ENCODE measurements around the gene FOXP1.

- TF ChIP-seq, protein P1, sequence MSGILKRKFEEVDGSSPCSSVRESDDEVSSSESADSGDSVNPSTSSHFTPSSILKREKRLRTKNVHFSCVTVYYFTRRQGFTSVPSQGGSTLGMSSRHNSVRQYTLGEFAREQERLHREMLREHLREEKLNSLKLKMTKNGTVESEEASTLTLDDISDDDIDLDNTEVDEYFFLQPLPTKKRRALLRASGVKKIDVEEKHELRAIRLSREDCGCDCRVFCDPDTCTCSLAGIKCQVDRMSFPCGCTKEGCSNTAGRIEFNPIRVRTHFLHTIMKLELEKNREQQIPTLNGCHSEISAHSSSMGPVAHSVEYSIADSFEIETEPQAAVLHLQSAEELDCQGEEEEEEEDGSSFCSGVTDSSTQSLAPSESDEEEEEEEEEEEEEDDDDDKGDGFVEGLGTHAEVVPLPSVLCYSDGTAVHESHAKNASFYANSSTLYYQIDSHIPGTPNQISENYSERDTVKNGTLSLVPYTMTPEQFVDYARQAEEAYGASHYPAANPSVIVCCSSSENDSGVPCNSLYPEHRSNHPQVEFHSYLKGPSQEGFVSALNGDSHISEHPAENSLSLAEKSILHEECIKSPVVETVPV (CRISPR knock-in tag; IDR thresholded peaks at IDR 0.05): no peak
- TF ChIP-seq RARB (CRISPR knock-in tag; IDR thresholded peaks at IDR 0.05) (no peak), TOX (CRISPR knock-in tag; IDR thresholded peaks at IDR 0.05; ENCODE audit: borderline replicate concordance) (no peak), ZFP30 (CRISPR knock-in tag; IDR thresholded peaks at IDR 0.05) (no peak)
- TF ChIP-seq, protein P2, sequence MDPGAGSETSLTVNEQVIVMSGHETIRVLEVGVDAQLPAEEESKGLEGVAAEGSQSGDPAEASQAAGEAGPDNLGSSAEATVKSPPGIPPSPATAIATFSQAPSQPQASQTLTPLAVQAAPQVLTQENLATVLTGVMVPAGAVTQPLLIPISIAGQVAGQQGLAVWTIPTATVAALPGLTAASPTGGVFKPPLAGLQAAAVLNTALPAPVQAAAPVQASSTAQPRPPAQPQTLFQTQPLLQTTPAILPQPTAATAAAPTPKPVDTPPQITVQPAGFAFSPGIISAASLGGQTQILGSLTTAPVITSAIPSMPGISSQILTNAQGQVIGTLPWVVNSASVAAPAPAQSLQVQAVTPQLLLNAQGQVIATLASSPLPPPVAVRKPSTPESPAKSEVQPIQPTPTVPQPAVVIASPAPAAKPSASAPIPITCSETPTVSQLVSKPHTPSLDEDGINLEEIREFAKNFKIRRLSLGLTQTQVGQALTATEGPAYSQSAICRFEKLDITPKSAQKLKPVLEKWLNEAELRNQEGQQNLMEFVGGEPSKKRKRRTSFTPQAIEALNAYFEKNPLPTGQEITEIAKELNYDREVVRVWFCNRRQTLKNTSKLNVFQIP (CRISPR knock-in tag; IDR thresholded peaks at IDR 0.05; ENCODE audit: borderline replicate concordance, low read depth): no peak
These were observed 36.7 kb downstream of the FOXP1 start for GRCh38 chr3:71546821-71547220.

All from SK-N-SH treated with all-trans-retinoic acid at 6 μM for 48 hours (cell line).